ENCODE data around the gene AGBL4. TPM values are rescaled to one million over a fixed set of nuclear protein-coding genes. Genes with fewer than 3 reads are reported as not detected.
A peak's percentile ranks its signal among the peaks of the same experiment; 100 is the strongest.

AGBL4 gene
- total RNA-seq, 3 donors from 2014 or later: 0.46 to 0.57 TPM; not detected in 1

DNA sequence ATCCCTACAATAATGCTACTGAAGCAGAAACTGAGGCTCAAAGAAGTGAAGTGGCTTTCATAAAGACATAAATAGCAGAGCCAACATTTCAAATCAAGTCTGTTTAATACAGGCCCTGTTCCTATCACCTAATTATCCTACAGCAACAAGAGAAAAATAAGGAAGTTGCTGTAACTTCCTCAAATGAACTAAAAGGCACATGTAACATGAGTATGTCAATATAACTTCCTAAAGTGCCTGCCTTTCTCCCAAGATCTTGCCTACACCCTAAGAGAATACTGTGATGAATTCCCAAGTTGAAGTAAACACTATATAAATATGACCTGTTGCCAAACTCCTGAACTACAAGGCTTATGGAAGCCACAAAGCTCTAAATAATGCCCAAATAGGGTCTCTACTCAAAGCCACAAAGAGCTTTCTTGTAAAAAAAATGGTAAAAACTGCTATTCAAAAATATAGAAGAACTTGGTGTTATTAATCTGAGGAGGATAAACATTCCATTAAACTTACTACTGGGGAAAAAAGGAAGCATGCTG, 1255.7 kb downstream of the AGBL4 start:
- H3K9me3 ChIP-seq: no peaks in the 10 kb centered on the region
- no peaks in the 10 kb centered on the region for H3K4me1 ChIP-seq (ENCODE audit: low read depth)
- no peak overlapping the region for H3K4me3 ChIP-seq
- DNase-seq: no peak
- H3K36me3 ChIP-seq (ENCODE audit: low read depth): no peaks in the 10 kb centered on the region
- intact Hi-C loops (cut with DNase I, micrococcal nuclease): no loop called here
- peak; percentile 14 for ATAC-seq
- TF ChIP-seq, protein P1, sequence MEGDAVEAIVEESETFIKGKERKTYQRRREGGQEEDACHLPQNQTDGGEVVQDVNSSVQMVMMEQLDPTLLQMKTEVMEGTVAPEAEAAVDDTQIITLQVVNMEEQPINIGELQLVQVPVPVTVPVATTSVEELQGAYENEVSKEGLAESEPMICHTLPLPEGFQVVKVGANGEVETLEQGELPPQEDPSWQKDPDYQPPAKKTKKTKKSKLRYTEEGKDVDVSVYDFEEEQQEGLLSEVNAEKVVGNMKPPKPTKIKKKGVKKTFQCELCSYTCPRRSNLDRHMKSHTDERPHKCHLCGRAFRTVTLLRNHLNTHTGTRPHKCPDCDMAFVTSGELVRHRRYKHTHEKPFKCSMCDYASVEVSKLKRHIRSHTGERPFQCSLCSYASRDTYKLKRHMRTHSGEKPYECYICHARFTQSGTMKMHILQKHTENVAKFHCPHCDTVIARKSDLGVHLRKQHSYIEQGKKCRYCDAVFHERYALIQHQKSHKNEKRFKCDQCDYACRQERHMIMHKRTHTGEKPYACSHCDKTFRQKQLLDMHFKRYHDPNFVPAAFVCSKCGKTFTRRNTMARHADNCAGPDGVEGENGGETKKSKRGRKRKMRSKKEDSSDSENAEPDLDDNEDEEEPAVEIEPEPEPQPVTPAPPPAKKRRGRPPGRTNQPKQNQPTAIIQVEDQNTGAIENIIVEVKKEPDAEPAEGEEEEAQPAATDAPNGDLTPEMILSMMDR (IDR thresholded peaks at IDR 0.05): no peak

DNA sequence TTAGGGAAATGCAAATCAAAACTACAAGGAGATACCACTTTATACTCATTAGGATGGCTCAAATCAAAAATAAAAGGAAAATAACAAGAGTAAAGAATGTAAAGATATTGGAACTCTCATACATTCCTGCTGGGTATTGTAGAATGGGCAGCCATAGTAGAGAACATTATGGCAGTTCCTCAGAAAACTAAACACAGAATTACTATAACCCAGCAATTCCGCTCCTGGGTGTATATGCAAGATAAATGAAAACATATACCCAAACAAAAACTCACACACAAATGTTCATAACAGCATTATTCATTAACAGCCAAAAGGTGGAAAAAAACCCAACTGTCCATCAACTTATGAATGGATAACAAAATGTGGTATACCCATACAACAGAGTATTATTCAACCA, 1258.4 kb downstream of the AGBL4 start:
- no peaks in the 10 kb centered on the region for H3K36me3 ChIP-seq (ENCODE audit: low read depth)
- DNase-seq (no peak), ATAC-seq (no peak)
- intact Hi-C loops (cut with DNase I, micrococcal nuclease): no loop called here
- no peaks in the 10 kb centered on the region for H3K9me3 ChIP-seq
- H3K4me3 ChIP-seq: no peak overlapping the region
- no peaks in the 10 kb centered on the region for H3K4me1 ChIP-seq (ENCODE audit: low read depth)
- TF ChIP-seq, protein P1 (IDR thresholded peaks at IDR 0.05): no peak

DNA sequence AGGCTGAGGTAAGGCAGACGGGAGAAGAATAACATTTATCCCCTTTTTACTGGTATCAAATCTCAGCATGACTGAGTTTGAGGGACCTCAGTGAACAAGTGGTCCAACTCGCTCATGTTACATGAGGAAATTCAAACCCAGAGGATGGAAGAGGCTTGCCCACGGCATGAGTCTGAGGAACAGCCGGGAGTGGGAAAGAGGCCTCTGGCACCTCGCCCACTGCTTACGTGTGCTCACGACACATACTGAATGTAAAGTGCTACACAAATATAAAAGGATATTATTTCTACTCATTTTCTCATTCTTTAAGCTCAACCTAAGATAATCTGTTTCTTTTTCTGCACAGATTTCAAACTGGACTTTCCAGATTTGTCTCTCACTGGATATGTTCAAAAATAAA, 1261.8 kb downstream of the AGBL4 start:
- no peaks in the 10 kb centered on the region for H3K36me3 ChIP-seq (ENCODE audit: low read depth)
- no peaks in the 10 kb centered on the region for H3K9me3 ChIP-seq
- no peak for DNase-seq
- ATAC-seq: no peak
- intact Hi-C loops (cut with DNase I, micrococcal nuclease): no loop called here
- TF ChIP-seq, protein P1 (IDR thresholded peaks at IDR 0.05): no peak
- no peaks in the 10 kb centered on the region for H3K4me1 ChIP-seq (ENCODE audit: low read depth)
- no peak overlapping the region for H3K4me3 ChIP-seq

DNA sequence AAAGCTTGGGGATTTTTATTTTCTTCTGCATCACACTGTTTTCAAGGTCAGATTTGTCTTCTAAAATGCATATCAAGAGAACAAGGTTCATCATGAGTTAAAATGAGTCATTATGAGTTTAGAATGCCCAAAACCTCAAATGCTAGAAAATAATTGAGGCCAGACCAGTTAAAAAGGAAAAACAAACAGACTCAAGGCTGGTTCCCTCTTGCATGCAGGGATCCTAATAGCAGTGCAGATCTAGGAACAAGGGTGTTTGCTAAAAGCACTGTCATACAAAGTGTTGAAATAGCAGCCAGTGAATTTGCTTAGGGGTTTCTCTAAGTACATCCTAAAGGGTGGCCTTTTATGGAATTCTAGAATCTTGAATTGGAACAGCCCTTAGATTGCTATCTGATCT, 1262.3 kb downstream of the AGBL4 start:
- Histone ChIP-seq H3K9me3 (no peaks in the 10 kb centered on the region), H3K4me3 (no peak overlapping the region), H3K36me3 (ENCODE audit: low read depth) (no peaks in the 10 kb centered on the region), H3K4me1 (ENCODE audit: low read depth) (no peaks in the 10 kb centered on the region)
- DNase-seq (no peak), ATAC-seq (no peak)
- TF ChIP-seq, protein P1 (IDR thresholded peaks at IDR 0.05): no peak
- intact Hi-C loops (cut with DNase I, micrococcal nuclease): no loop called here

DNA sequence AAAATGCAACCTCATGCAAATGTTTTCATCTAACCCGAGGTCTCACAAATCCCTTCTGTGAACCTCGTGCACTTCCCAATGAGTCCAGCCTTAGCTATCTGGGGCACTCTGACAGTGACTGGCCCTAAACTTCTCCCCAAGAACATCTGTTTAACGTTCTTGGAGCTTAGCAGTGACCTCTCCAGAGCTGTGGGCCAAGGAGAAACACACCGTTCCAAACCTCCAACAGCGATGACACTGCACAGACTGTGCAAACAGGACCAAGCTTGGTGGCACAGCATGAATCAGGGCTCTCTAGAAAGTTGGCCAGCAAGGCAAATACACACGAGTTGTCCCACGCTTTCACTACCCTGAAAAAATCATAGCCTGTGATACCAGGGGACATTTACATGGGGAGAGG, 1262.9 kb downstream of the AGBL4 start:
- H3K4me1 ChIP-seq (ENCODE audit: low read depth): no peaks in the 10 kb centered on the region
- no peaks in the 10 kb centered on the region for H3K9me3 ChIP-seq
- no peaks in the 10 kb centered on the region for H3K36me3 ChIP-seq (ENCODE audit: low read depth)
- TF ChIP-seq, protein P1 (IDR thresholded peaks at IDR 0.05): no peak
- ATAC-seq (no peak), DNase-seq (no peak)
- intact Hi-C loops (cut with DNase I, micrococcal nuclease): no loop called here
- H3K4me3 ChIP-seq: no peak overlapping the region

DNA sequence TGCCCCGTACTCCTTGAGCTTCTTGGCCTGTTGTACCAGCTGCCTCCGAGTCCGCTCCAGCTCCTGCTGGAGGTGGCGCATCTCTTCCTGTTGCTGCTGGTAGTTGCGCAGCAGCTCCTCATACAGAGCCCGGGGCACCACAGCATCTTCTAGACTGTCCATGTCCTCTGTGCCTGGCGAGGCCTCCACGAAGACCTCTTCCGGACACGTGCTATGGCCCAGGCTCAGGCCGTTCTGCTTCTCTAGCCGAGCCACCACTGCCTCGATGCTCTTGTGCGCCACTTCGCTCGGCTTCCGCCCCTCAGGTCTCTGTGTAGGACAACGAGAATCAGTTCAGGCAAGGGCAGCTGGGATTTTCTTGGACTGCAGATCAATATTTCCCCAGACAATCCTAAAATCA, 1264.8 kb downstream of the AGBL4 start:
- Histone ChIP-seq H3K4me1 (ENCODE audit: low read depth) (no peaks in the 10 kb centered on the region), H3K4me3 (no peak overlapping the region), H3K9me3 (no peaks in the 10 kb centered on the region), H3K36me3 (ENCODE audit: low read depth) (no peaks in the 10 kb centered on the region)
- DNase-seq: no peak
- ATAC-seq: no peak
- intact Hi-C loops (cut with DNase I, micrococcal nuclease): no loop called here
- TF ChIP-seq, protein P1 (IDR thresholded peaks at IDR 0.05): no peak
